SK-N-SH (cell line): Measurements from ENCODE around the gene IRAG1. TPM values are rescaled to one million over a fixed set of nuclear protein-coding genes. Genes with fewer than 3 reads are reported as not detected.

Experiments used
- CTCF ChIA-PET: fragments of 300-600, 350-600 bp; formaldehyde crosslinking; extraction: SDS; loops from one replicate; lab custom pipeline; 2021; lab: Yijun Ruan, JAX
- POLR2A ChIA-PET: fragments of 350-600 bp; sonication (Branson Sonifier 250); formaldehyde crosslinking; extraction: SDS; loops from one replicate; lab custom pipeline; 2020; ENCODE audit warnings: antibody characterized with exemption, inconsistent platforms; lab: Yijun Ruan, JAX
- DNase-seq: peaks from one replicate; pipeline ENCODE4 v3.0.0; 2012
- H2AFZ ChIP-seq: fragments of 200-600 bp; sonication (generic); 2 replicates; pipeline ENCODE4 v1.8.1; 2016; ENCODE audit warnings: antibody characterized with exemption, mild to moderate bottlenecking, low read depth
- H3F3A ChIP-seq: fragments of 200-600 bp; sonication (generic); replicated peaks from 2 replicates; pipeline ENCODE3; 2016; ENCODE audit warnings: antibody characterized with exemption, mild to moderate bottlenecking; ENCODE audit not compliant: insufficient read depth
- H3K27ac ChIP-seq, 2 experiments: fragments of 200-500 bp in 1 of 2; fragments of 200-600 bp in 1 of 2; sonication (Bioruptor generic) in 1 of 2; sonication (generic), shearing (Covaris generic) in 1 of 2; 2 replicates each; pipeline versions ENCODE4 v1.5.1 to v1.6.1; 2014 to 2016; ENCODE audit warnings: low read depth in 2 of 2, inconsistent platforms in 1 of 2, low read length in 1 of 2, mild to moderate bottlenecking in 1 of 2, mixed read lengths in 1 of 2
- H3K27me3 ChIP-seq: fragments of 200-600 bp; sonication (generic), shearing (Covaris generic); 2 replicates; pipeline ENCODE4 v1.6.1; 2016; ENCODE audit warnings: mixed run types; ENCODE audit not compliant: insufficient read depth
- H3K36me3 ChIP-seq, 2 experiments: fragments of 200-500 bp in 1 of 2; fragments of 200-600 bp in 1 of 2; sonication (Bioruptor generic) in 1 of 2; sonication (generic) in 1 of 2; replicated peaks in 1 of 2; 2 replicates each; pipeline versions ENCODE3 to v1.5.1; 2014 to 2016; ENCODE audit warnings: low read length in 1 of 2, mild to moderate bottlenecking in 1 of 2; ENCODE audit not compliant: insufficient read depth in 2 of 2, control insufficient read depth in 1 of 2
- H3K4me1 ChIP-seq, 2 experiments: fragments of 200-500 bp in 1 of 2; fragments of 200-600 bp in 1 of 2; sonication (Bioruptor generic) in 1 of 2; sonication (generic), shearing (Covaris generic) in 1 of 2; 2 replicates each; pipeline versions ENCODE4 v1.5.1 to v1.6.1; 2014 to 2016; ENCODE audit warnings: low read depth in 1 of 2, low read length in 1 of 2, mixed run types in 1 of 2; ENCODE audit not compliant: insufficient read depth in 2 of 2, control insufficient read depth in 1 of 2
- H3K4me2 ChIP-seq: fragments of 200-600 bp; sonication (generic), shearing (Covaris generic); 2 replicates; pipeline ENCODE4 v1.6.1; 2017; ENCODE audit warnings: mixed run types
- H3K4me3 ChIP-seq, 2 experiments: fragments of 200-500 bp in 1 of 2; fragments of 200-600 bp in 1 of 2; sonication (Bioruptor generic) in 1 of 2; sonication (generic), shearing (Covaris generic) in 1 of 2; 2 replicates each; pipeline versions ENCODE4 v1.5.1 to v1.8.1; 2014 to 2016; ENCODE audit warnings: low read depth in 2 of 2, inconsistent platforms in 1 of 2, low read length in 1 of 2, mild to moderate bottlenecking in 1 of 2, mixed read lengths in 1 of 2, moderate library complexity in 1 of 2
- H3K79me2 ChIP-seq: fragments of 200-600 bp; sonication (generic); 2 replicates; pipeline ENCODE4 v1.8.1; 2017; ENCODE audit warnings: mild to moderate bottlenecking; ENCODE audit not compliant: insufficient read depth
- H3K9ac ChIP-seq: fragments of 200-600 bp; sonication (generic); 2 replicates; pipeline ENCODE4 v1.6.1; 2017; ENCODE audit warnings: mixed run types
- H3K9me2 ChIP-seq: fragments of 200-600 bp; sonication (generic); 2 replicates; pipeline ENCODE4 v1.6.1; 2017; ENCODE audit warnings: mixed run types
- H3K9me3 ChIP-seq: fragments of 200-600 bp; sonication (generic); 2 replicates; pipeline ENCODE4 v1.6.1; 2017; ENCODE audit warnings: mixed run types, mild to moderate bottlenecking, moderate library complexity
- H4K20me1 ChIP-seq: fragments of 200-600 bp; sonication (generic); 2 replicates; pipeline ENCODE4 v1.6.1; 2017; ENCODE audit warnings: mild to moderate bottlenecking, mixed run types; ENCODE audit not compliant: insufficient read depth
- CHD2 ChIP-seq: fragments of 150-350 bp; IDR thresholded peaks from 2 replicates; pipeline ENCODE4 v1.6.1; 2018; ENCODE audit warnings: low read length; ENCODE audit not compliant: partially characterized antibody
- CTCF ChIP-seq: fragments of 200-600 bp; sonication (generic); IDR thresholded peaks from 2 replicates; pipeline ENCODE4 v1.6.1; 2017; ENCODE audit warnings: antibody characterized with exemption, mild to moderate bottlenecking, moderate library complexity
- EP300 ChIP-seq, 2 experiments: IDR thresholded peaks; 2 replicates each; pipeline versions ENCODE4 v1.4.0 to v1.6.1; 2012; ENCODE audit warnings: borderline replicate concordance in 1 of 2, low read depth in 1 of 2, low read length in 1 of 2
- FOXJ3 ChIP-seq: sonication (generic); formaldehyde crosslinking; IDR thresholded peaks from 2 replicates; pipeline ENCODE4 v1.5.1; 2020; ENCODE audit warnings: mild to moderate bottlenecking, missing genetic modification reagents
- FOXM1 ChIP-seq: IDR thresholded peaks from 2 replicates; pipeline ENCODE4 v1.4.0; 2012; ENCODE audit warnings: low read depth, mild to moderate bottlenecking
- GATA2 ChIP-seq: sonication (generic); formaldehyde crosslinking; IDR thresholded peaks from 2 replicates; pipeline ENCODE4 v1.5.0; 2020; ENCODE audit warnings: mild to moderate bottlenecking, missing genetic modification reagents
- IRF3 ChIP-seq: fragments of 150-350 bp; IDR thresholded peaks from 2 replicates; pipeline ENCODE4 v1.6.1; 2016; ENCODE audit warnings: mild to moderate bottlenecking, low read depth, low read length
- MEF2A ChIP-seq: IDR thresholded peaks from 2 replicates; pipeline ENCODE4 v1.4.0; 2012; ENCODE audit warnings: low read depth, borderline replicate concordance
- MXI1 ChIP-seq: IDR thresholded peaks from 2 replicates; pipeline ENCODE4 v1.6.1; 2012; ENCODE audit warnings: mild to moderate bottlenecking, low read depth, low read length, improper control_type of control experiment
- NFIC ChIP-seq: IDR thresholded peaks from 2 replicates; pipeline ENCODE4 v1.4.0; 2012; ENCODE audit warnings: borderline replicate concordance
- PBX3 ChIP-seq: IDR thresholded peaks from 2 replicates; pipeline ENCODE4; 2012
- POLR2AphosphoS5 ChIP-seq: IDR thresholded peaks from 2 replicates; pipeline ENCODE4 v1.6.1; 2012; ENCODE audit warnings: low read depth, low read length
- RXRA ChIP-seq: IDR thresholded peaks from 2 replicates; pipeline ENCODE4 v1.4.0; 2012; ENCODE audit warnings: low read depth, mild to moderate bottlenecking, borderline replicate concordance
- SMC3 ChIP-seq: IDR thresholded peaks from 2 replicates; pipeline ENCODE4 v1.6.1; 2012; ENCODE audit warnings: low read depth, low read length, improper control_type of control experiment
- TCF12 ChIP-seq: IDR thresholded peaks from 2 replicates; pipeline ENCODE4 v1.4.0; 2012
- TEAD4 ChIP-seq: IDR thresholded peaks from 2 replicates; pipeline ENCODE4 v1.4.0; 2012; ENCODE audit warnings: mild to moderate bottlenecking, borderline replicate concordance; ENCODE audit not compliant: insufficient read depth
- USF2 ChIP-seq: fragments of 150-350 bp; IDR thresholded peaks from 2 replicates; pipeline ENCODE4 v1.6.1; 2017; ENCODE audit warnings: antibody characterized with exemption, low read length, low read depth, borderline replicate concordance
- ZBTB33 ChIP-seq: IDR thresholded peaks from 2 replicates; pipeline ENCODE4 v1.4.0; 2012; ENCODE audit warnings: low read depth, borderline replicate concordance
- WGBS: methylation state at CpG from one replicate; pipeline ENCODE4 v1.1.6; 2017; ENCODE audit warnings: low lambda C conversion rate; 5-methylcytosine and 5-hydroxymethylcytosine counted together
- polyA plus RNA-seq, 3 experiments: library from polyadenylated mRNA; depleted of rRNA; stranded (reverse); fragments of >200 nt; gene quantifications; 2 replicates each; pipeline ENCODE4 v1.2.3, GENCODE V29; 2012

The IRAG1 gene
- polyA plus RNA-seq, 1 of the 3 experiments (the other 2 are of a cell fraction), result 0.05 TPM

GRCh38 chr11:10731064-10731680, 37.6 kb upstream of the IRAG1 start:
- H3K27ac ChIP-seq, result no peak overlapping the region
- peaks cover 6 to 8% of the 10 kb centered on the region in 2 experiments; a peak in 2 of 4 replicates for H3K4me1 ChIP-seq
- ChIA-PET POLR2A (interaction anchor here (0.7 kb wide), 1 partner anchor 898 kb away, joined by 3 read pairs; no protein-coding TSS in a partner anchor), CTCF (interaction anchor here (1.6 to 3.9 kb wide), 2 partner anchors 325 to 973 kb away, joined by 3 to 23 read pairs; no protein-coding TSS in a partner anchor)
- no peaks in the 10 kb centered on the region for H3K36me3 ChIP-seq
- no peaks in the 10 kb centered on the region for H3K9me2 ChIP-seq
- H3K79me2 ChIP-seq, result no peaks in the 10 kb centered on the region
- no peak overlapping the region for H2AFZ ChIP-seq
- no peaks in the 10 kb centered on the region for H3F3A ChIP-seq
- no peak for DNase-seq
- no peaks in the 10 kb centered on the region for H4K20me1 ChIP-seq
- H3K9me3 ChIP-seq, result no peaks in the 10 kb centered on the region
- no peak for TF ChIP-seq SMC3
- TF ChIP-seq TCF12, result no peak
- TF ChIP-seq FOXM1, result no peak
- no peak for TF ChIP-seq MXI1
- TF ChIP-seq PBX3, result no peak
- TF ChIP-seq RXRA, result no peak
- TF ChIP-seq EP300 (IDR thresholded peaks at IDR 0.05; ENCODE audit: borderline replicate concordance in 1 of 2, low read depth in 1 of 2, low read length in 1 of 2), result no peak
- TF ChIP-seq USF2, result no peak
- TF ChIP-seq CTCF, result no peak
- TF ChIP-seq NFIC, result no peak
- TF ChIP-seq CHD2, result no peak
- H3K27me3 ChIP-seq, result no peaks in the 10 kb centered on the region
- no peak overlapping the region for H3K4me3 ChIP-seq
- H3K4me2 ChIP-seq, result no peak overlapping the region
- H3K9ac ChIP-seq, result no peak overlapping the region
- 91% methylated on average over 3 of the region's 3 CpGs for WGBS

GRCh38 chr11:10730151-10730550, 36.6 kb upstream of the IRAG1 start:
- Histone ChIP-seq H3K79me2 (no peaks in the 10 kb centered on the region), H3K4me3 (no peak overlapping the region), H3K4me2 (no peak overlapping the region), H3K27ac (no peak overlapping the region), H3K27me3 (no peaks in the 10 kb centered on the region), H3K9me2 (no peaks in the 10 kb centered on the region), H3F3A (no peaks in the 10 kb centered on the region), H2AFZ (no peak overlapping the region), H3K9me3 (no peaks in the 10 kb centered on the region), H3K36me3 (no peaks in the 10 kb centered on the region), H3K4me1 (peaks cover 2 to 4% of the 10 kb centered on the region in 2 experiments; a peak in 2 of 4 replicates), H4K20me1 (no peaks in the 10 kb centered on the region), H3K9ac (no peak overlapping the region)
- CTCF ChIA-PET, result interaction anchor here (1.0 to 3.9 kb wide), 3 partner anchors 13 to 324 kb away, joined by 3 to 23 read pairs (median 4); partner anchors contain the start of gene RNF141
- POLR2A ChIA-PET, result no interaction called here
- WGBS, result 79% methylated on average over 3 of the region's 3 CpGs
- DNase-seq, result no peak
- TF ChIP-seq FOXM1, result no peak
- TF ChIP-seq SMC3, result no peak
- no peak for TF ChIP-seq POLR2AphosphoS5
- TF ChIP-seq MXI1, result no peak
- TF ChIP-seq FOXJ3 (CRISPR knock-in tag), result no peak
- TF ChIP-seq TEAD4, result no peak
- no peak for TF ChIP-seq ZBTB33
- no peak for TF ChIP-seq EP300 (IDR thresholded peaks at IDR 0.05; ENCODE audit: borderline replicate concordance in 1 of 2, low read depth in 1 of 2, low read length in 1 of 2)
- TF ChIP-seq IRF3, result no peak
- TF ChIP-seq MEF2A, result no peak
- no peak for TF ChIP-seq GATA2
- no peak for TF ChIP-seq PBX3
